Measurements from ENCODE around the gene CDKN2A. TPM values are rescaled to one million over a fixed set of nuclear protein-coding genes. Genes with fewer than 3 reads are reported as not detected.

CDKN2A gene
- polyA plus RNA-seq, 3 donors from 2014 or later = 2.3 to 8.3 (median 2.6) TPM

DNA sequence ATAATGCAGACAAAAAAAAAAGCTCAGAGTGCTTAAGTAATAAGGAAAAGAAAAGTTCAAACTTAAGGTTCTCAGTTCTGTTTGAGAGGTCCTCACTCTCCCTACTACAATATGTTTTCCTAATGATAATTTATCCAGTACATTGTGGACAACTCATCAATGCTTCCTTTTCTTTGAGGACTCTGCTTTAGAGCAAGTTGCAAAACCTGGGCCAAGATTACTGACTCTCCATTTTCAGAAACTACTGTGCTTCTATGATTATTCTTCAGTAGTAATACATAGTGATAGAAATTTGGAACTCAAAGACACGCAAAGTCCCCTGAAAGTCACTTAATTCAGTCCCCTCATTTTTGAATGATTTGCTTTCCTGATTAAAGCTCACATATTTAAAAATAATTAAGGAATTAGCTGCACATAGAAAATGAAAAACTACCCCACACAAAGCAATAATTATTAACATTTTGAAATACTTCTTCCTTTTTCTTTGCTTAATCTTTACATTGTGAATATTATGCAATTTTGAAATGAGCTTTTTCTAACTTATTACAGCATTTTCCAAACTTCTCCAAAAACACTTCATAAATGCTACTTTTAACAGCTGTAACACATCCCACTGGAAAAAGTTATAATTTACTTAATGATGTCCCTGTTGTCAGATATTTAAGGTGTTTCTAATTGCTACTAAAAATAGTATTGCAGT is 11.2 kb downstream of the CDKN2A start:
- no peak overlapping the region for H3K4me3 Mint-ChIP-seq
- no peak for DNase-seq
- H3K36me3 Mint-ChIP-seq = no peaks in the 10 kb centered on the region
- peaks cover 7 to 36% (median 12%) of the 10 kb centered on the region in 3 donors for H3K27me3 Mint-ChIP-seq (ENCODE audit: low read depth in 3 of 3)
- no peak overlapping the region for H3K27ac Mint-ChIP-seq
- H3K4me1 Mint-ChIP-seq = peaks cover 0 to 8% of the 10 kb centered on the region in 2 donors
- H3K9me3 Mint-ChIP-seq = peaks cover 0 to 2% (median 0%) of the 10 kb centered on the region in 6 donors

DNA sequence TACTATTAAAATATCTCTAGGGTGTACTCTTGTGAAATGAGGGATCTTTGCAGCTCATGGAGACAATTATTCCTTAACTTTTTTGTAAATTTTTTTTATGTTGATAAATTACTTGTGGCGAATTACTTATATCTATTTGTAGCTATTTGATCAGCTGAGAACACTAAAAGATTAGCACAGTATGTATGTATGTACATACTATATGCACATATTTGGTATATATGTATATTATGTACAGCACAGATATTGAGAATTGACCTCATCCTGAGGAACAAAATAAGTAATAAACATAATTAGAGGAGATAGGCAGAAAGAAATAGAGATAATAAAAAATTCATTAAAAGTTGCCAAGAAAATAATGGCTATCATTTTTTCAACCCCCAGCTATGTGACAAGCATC is 11.8 kb downstream of the CDKN2A start:
- peaks cover 0 to 2% (median 0%) of the 10 kb centered on the region in 6 donors for H3K9me3 Mint-ChIP-seq
- peaks cover 7 to 38% (median 8%) of the 10 kb centered on the region in 3 donors for H3K27me3 Mint-ChIP-seq (ENCODE audit: low read depth in 3 of 3)
- H3K36me3 Mint-ChIP-seq = no peaks in the 10 kb centered on the region
- H3K4me3 Mint-ChIP-seq = no peak overlapping the region
- no peak overlapping the region for H3K27ac Mint-ChIP-seq
- no peak for DNase-seq
- H3K4me1 Mint-ChIP-seq = peaks cover 0 to 8% of the 10 kb centered on the region in 2 donors

DNA sequence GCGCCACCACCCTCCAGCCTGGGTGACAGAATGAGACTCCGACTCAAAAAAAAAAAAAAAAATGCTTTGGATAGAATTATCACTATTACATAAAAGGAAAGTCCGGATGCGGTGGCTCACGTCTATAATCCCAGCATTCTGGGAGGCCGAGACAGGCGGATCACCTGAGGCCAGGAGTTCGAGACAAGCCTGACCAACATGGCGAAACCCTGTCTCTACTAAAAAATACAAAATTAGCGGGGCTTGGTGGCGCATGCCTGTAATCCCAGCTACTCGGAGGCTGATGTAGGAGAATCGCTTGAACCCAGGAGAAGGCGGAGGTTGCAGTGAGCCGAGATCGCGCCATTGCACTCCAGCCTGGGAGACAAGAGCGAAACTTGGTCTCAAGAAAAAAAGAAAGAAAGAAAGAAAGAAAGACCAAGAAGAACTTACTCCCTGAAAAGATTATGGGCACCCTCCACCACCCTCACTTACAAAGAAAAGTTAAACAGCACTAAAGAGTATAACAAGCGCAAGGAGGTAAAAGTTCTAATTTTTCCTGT is 17.8 kb downstream of the CDKN2A start:
- DNase-seq = no peak
- Mint-ChIP-seq H3K27me3 (ENCODE audit: low read depth in 3 of 3) (peaks cover 34 to 75% (median 43%) of the 10 kb centered on the region in 3 donors), H3K36me3 (peaks cover 0 to under 1% (median 0%) of the 10 kb centered on the region in 3 donors), H3K9me3 (peaks cover 0 to 9% (median 2%) of the 10 kb centered on the region in 6 donors), H3K4me3 (no peak overlapping the region), H3K4me1 (peaks cover 17 to 22% of the 10 kb centered on the region in 2 donors), H3K27ac (no peak overlapping the region)

- H3K27ac Mint-ChIP-seq = no peak overlapping the region
- H3K9me3 Mint-ChIP-seq = peaks cover 0 to 18% (median 3%) of the 10 kb centered on the region in 6 donors
- peaks cover 19 to 27% of the 10 kb centered on the region in 2 donors for H3K4me1 Mint-ChIP-seq
- peak overlapping the region; percentile 73 to 86 (median 80) for H3K4me3 Mint-ChIP-seq
- peaks cover 44 to 82% (median 53%) of the 10 kb centered on the region in 3 donors for H3K27me3 Mint-ChIP-seq (ENCODE audit: low read depth in 3 of 3)
- DNase-seq = no peak
- H3K36me3 Mint-ChIP-seq = peaks cover 0 to 4% (median 0%) of the 10 kb centered on the region in 3 donors
Observed at GRCh38 chr9:21974722-21975409, 19.3 kb downstream of the CDKN2A start.

DNA sequence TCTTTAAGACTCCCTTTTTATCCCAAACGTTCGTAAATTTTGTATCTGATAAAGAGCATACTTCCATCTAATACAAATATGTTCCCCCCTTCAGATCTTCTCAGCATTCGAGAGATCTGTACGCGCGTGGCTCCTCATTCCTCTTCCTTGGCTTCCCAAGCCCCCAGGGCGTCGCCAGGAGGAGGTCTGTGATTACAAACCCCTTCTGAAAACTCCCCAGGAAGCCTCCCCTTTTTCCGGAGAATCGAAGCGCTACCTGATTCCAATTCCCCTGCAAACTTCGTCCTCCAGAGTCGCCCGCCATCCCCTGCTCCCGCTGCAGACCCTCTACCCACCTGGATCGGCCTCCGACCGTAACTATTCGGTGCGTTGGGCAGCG is 19.9 kb downstream of the CDKN2A start:
- DNase-seq = no peak
- Mint-ChIP-seq H3K27ac (no peak overlapping the region), H3K4me1 (peaks cover 19 to 27% of the 10 kb centered on the region in 2 donors), H3K4me3 (peak overlapping the region; percentile 73 to 86 (median 80)), H3K36me3 (peaks cover 0 to 4% (median 0%) of the 10 kb centered on the region in 3 donors), H3K27me3 (ENCODE audit: low read depth in 3 of 3) (peaks cover 45 to 82% (median 54%) of the 10 kb centered on the region in 3 donors), H3K9me3 (peaks cover 0 to 20% (median 2%) of the 10 kb centered on the region in 6 donors)

GRCh38 chr9:21972361-21972760 is 21.8 kb downstream of the CDKN2A start:
- Mint-ChIP-seq H3K36me3 (peaks cover 0 to 9% (median 0%) of the 10 kb centered on the region in 3 donors), H3K27ac (no peak overlapping the region), H3K4me1 (peaks cover 25 to 42% of the 10 kb centered on the region in 2 donors), H3K4me3 (no peak overlapping the region), H3K9me3 (peaks cover 0 to 32% (median 8%) of the 10 kb centered on the region in 6 donors), H3K27me3 (ENCODE audit: low read depth in 3 of 3) (peaks cover 61 to 88% (median 70%) of the 10 kb centered on the region in 3 donors)
- DNase-seq = no peak

- peak overlapping the region in 2 of 6 donors; percentile 5 to 11 for H3K27ac Mint-ChIP-seq
- peaks cover 0 to 9% (median 0%) of the 10 kb centered on the region in 3 donors for H3K36me3 Mint-ChIP-seq
- peak overlapping the region in 1 of 5 donors; percentile 46 for H3K4me3 Mint-ChIP-seq
- peaks cover 57 to 87% (median 72%) of the 10 kb centered on the region in 3 donors for H3K27me3 Mint-ChIP-seq (ENCODE audit: low read depth in 3 of 3)
- H3K4me1 Mint-ChIP-seq = peaks cover 26 to 51% of the 10 kb centered on the region in 2 donors
- no peak for DNase-seq
- peaks cover 0 to 41% (median 10%) of the 10 kb centered on the region in 6 donors for H3K9me3 Mint-ChIP-seq
Observed at GRCh38 chr9:21970800-21971640, 23.2 kb downstream of the CDKN2A start.

DNA sequence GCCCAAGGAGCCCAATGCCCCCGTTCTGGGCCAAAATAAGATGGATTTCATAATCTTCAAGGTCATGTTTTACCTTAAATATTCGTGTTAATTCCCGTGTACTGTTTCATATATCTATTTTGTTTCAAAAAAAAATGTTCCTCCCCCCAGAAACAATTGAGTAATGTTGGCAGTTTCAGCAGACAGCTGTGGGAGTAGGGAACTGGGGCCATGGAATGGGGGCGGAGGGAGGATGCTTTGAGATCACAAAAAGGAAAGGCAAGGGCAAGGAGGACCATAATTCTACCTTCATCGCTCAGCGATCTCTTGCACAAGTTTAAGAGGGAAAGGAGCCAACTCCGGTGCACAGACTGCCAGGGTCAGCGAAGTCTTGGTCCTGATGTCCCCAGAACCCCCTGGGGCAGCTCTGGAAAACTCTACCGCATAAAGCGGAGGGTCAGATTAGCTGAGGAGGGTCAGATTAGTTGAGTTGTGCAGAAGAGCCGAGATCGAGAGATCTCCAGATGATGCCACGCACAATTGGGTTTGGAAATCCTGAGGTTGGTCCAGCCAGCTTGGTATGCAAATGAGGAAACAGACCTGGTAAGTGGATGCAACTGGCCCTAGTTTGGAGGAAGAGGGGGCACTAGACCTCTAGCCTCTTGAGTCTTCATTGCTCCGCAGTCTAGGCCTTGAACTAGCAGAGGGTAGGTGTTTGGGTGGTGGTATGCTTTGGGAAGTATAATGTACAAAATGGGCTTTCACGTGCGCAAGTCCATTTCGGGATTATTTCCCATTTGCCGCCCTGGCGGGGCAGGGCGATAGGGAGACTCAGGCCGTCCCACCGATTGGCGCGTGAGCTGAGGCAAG is 24.0 kb downstream of the CDKN2A start:
- Mint-ChIP-seq H3K36me3 (peaks cover 0 to 9% (median 0%) of the 10 kb centered on the region in 3 donors), H3K27me3 (ENCODE audit: low read depth in 3 of 3) (peaks cover 58 to 87% (median 72%) of the 10 kb centered on the region in 3 donors), H3K4me3 (no peak overlapping the region), H3K4me1 (peaks cover 26 to 52% of the 10 kb centered on the region in 2 donors), H3K9me3 (peaks cover 0 to 41% (median 10%) of the 10 kb centered on the region in 6 donors), H3K27ac (no peak overlapping the region)
- no peak for DNase-seq

- Mint-ChIP-seq H3K4me1 (peaks cover 25 to 45% of the 10 kb centered on the region in 2 donors), H3K36me3 (peaks cover 0 to 9% (median 0%) of the 10 kb centered on the region in 3 donors), H3K27ac (peak overlapping the region in 1 of 6 donors; percentile 39), H3K9me3 (peaks cover 0 to 41% (median 11%) of the 10 kb centered on the region in 6 donors), H3K27me3 (ENCODE audit: low read depth in 3 of 3) (peaks cover 63 to 89% (median 68%) of the 10 kb centered on the region in 3 donors), H3K4me3 (peak overlapping the region in 3 of 5 donors; percentile 0 to 36 (median 8))
- no peak for DNase-seq
Observed at GRCh38 chr9:21969011-21969940, 24.9 kb downstream of the CDKN2A start.

DNA sequence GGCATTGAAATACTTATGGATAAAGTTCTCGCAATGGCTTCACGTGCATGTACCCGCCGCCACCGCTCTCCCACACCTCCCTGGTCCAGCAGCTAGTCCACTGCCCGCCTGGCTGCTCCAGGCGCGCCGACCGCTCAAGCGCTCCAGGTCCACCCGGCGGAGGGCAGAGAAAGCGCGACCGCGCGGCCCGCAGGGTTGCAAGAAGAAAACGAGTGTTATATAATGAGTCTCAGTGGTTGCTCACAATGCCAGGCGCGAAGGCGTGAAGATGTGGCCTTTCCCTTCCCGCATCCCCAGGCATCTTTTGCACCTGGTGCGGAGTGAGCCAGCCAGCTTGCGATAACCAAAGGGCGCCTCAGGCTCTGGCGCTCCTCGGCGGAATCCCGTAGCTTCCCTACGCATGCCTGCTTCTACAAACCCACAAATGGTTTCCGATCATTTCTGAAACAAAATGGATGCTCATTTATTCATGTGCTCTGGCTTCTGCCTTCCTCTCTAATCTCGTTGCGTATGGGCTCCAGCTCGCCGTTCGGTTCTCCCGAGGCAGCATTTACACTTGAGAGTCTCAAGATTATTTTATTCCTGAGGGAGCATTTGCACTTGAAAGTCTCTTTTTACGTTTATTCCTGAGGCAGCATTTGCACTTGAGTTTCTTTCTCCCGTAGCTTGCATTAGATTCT is 25.7 kb downstream of the CDKN2A start:
- H3K9me3 Mint-ChIP-seq = peaks cover 5 to 46% (median 12%) of the 10 kb centered on the region in 6 donors
- peak overlapping the region; percentile 0 to 58 (median 31) for H3K4me3 Mint-ChIP-seq

DNA sequence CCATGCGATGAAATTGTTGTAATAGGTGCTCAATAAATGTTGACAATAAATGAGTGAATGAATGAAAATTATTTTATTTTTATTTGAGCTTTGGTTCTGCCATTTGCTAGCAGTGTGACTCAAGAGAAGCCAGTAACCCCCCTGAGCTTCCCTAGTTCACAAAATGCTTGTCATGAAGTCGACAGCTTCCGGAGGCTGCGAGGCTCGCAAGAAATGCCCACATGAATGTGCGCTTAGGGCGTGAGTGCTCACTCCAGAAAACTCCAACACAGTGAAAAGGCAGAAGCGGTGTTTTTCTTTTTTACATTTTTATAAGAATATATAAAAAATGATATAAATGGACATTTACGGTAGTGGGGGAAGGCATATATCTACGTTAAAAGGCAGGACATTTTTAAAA is 26.5 kb downstream of the CDKN2A start:
- Mint-ChIP-seq H3K9me3 (peaks cover 9 to 54% (median 15%) of the 10 kb centered on the region in 6 donors), H3K4me3 (peak overlapping the region in 2 of 5 donors; percentile 43 to 57), H3K4me1 (peaks cover 22 to 38% of the 10 kb centered on the region in 2 donors), H3K27me3 (ENCODE audit: low read depth in 3 of 3) (peaks cover 64 to 89% (median 73%) of the 10 kb centered on the region in 3 donors), H3K27ac (no peak overlapping the region), H3K36me3 (peaks cover 0 to 9% (median 0%) of the 10 kb centered on the region in 3 donors)
- DNase-seq = no peak

More for the DNA sequence above, 25.7 kb downstream of the CDKN2A start:
- no peak for DNase-seq
- peaks cover 66 to 88% (median 72%) of the 10 kb centered on the region in 3 donors for H3K27me3 Mint-ChIP-seq (ENCODE audit: low read depth in 3 of 3)
- peaks cover 22 to 41% of the 10 kb centered on the region in 2 donors for H3K4me1 Mint-ChIP-seq
- peak overlapping the region in 1 of 6 donors; percentile 39 for H3K27ac Mint-ChIP-seq
- peaks cover 0 to 9% (median 0%) of the 10 kb centered on the region in 3 donors for H3K36me3 Mint-ChIP-seq

All from immature natural killer cell (primary cell).